Bronchial epithelial cell (primary cell): Measurements from ENCODE around the gene SYT13. TPM values are rescaled to one million over a fixed set of nuclear protein-coding genes. Genes with fewer than 3 reads are reported as not detected.

ENCODE experiments used
- DNase-seq: peaks from one replicate; pipeline ENCODE4 v3.0.0-alpha.2; 2010; ENCODE audit warnings: low read depth
- FAIRE-seq: peaks from 2 replicates; lab custom pipeline; 2011; peaks lifted over from hg19 to GRCh38; lab: Jason Lieb, UNC
- H3K27me3 ChIP-seq: 2 replicates; pipeline ENCODE4 v1.5.1; 2011; ENCODE audit warnings: low read length; ENCODE audit not compliant: control insufficient read depth, insufficient read depth
- H3K36me3 ChIP-seq: 2 replicates; pipeline ENCODE4 v1.5.1; 2011; ENCODE audit warnings: low read length; ENCODE audit not compliant: control insufficient read depth, insufficient read depth
- H3K4me3 ChIP-seq: 2 replicates; pipeline ENCODE4 v1.5.1; 2011; ENCODE audit warnings: mild to moderate bottlenecking, low read depth, low read length, control low read depth
- total RNA-seq: library from RNA; depleted of rRNA; stranded (reverse); fragments of >200 nt; gene quantifications from 2 replicates; pipeline ENCODE4 v1.2.1, GENCODE V29; 2014
- TF ChIP-seq, protein P1 (sequence below): IDR thresholded peaks from 2 replicates; pipeline ENCODE4 v1.5.1; 2011; ENCODE audit warnings: mild to moderate bottlenecking, moderate library complexity, low read length, control low read depth, inconsistent platforms; ENCODE audit not compliant: insufficient read depth, severe bottlenecking

The SYT13 gene
- total RNA-seq, 1 donor from 2014 or later: not detected

DNA sequence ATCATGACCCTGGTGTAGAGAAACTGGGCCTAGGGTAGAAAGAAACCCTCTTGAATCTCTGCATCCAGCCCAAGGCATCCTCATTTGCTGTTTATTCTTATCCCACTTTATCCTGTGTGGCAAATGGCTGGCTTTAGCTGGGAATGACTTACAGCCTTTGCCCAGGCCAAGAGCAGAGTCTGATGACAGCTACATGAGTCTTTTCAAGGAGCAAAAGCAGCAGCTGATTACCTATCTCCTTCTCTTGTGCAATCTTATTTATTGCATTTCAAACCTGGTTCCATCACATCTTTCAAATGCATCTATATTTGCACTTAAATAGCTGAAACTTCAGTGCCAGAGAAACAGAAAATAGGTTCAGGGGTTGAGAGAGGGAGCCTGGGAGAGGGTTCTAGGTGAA is 26.1 kb downstream of the SYT13 start:
- FAIRE-seq (no peak), DNase-seq (peak; percentile 61)
- Histone ChIP-seq H3K36me3 (no peaks in the 10 kb centered on the region), H3K4me3 (no peak overlapping the region), H3K27me3 (no peaks in the 10 kb centered on the region)
- TF ChIP-seq, protein P1, sequence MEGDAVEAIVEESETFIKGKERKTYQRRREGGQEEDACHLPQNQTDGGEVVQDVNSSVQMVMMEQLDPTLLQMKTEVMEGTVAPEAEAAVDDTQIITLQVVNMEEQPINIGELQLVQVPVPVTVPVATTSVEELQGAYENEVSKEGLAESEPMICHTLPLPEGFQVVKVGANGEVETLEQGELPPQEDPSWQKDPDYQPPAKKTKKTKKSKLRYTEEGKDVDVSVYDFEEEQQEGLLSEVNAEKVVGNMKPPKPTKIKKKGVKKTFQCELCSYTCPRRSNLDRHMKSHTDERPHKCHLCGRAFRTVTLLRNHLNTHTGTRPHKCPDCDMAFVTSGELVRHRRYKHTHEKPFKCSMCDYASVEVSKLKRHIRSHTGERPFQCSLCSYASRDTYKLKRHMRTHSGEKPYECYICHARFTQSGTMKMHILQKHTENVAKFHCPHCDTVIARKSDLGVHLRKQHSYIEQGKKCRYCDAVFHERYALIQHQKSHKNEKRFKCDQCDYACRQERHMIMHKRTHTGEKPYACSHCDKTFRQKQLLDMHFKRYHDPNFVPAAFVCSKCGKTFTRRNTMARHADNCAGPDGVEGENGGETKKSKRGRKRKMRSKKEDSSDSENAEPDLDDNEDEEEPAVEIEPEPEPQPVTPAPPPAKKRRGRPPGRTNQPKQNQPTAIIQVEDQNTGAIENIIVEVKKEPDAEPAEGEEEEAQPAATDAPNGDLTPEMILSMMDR: no peak

DNA sequence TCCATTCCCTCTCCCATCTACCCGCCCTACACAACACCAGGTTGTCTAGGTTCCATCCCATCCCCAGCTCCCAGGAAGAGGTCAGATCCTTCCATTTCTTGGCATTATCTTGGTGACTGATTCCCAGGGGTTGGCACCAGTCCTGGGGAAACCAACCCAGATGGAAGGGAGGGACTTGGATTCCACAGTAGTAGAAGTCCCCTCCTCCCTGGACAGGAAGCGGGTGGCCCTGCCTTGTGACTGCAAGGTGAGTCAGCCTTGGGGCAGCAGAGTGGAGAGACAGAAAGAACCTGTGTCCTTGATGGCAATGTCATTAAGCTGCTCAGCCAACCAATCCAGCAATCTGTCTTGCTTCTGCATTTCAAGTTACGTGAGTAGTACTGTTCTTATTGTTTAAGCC is 26.5 kb downstream of the SYT13 start:
- TF ChIP-seq, protein P1: no peak
- no peak overlapping the region for H3K4me3 ChIP-seq
- DNase-seq (peak; percentile 68), FAIRE-seq (peak; percentile 76)
- H3K36me3 ChIP-seq: no peaks in the 10 kb centered on the region
- H3K27me3 ChIP-seq: no peaks in the 10 kb centered on the region

DNA sequence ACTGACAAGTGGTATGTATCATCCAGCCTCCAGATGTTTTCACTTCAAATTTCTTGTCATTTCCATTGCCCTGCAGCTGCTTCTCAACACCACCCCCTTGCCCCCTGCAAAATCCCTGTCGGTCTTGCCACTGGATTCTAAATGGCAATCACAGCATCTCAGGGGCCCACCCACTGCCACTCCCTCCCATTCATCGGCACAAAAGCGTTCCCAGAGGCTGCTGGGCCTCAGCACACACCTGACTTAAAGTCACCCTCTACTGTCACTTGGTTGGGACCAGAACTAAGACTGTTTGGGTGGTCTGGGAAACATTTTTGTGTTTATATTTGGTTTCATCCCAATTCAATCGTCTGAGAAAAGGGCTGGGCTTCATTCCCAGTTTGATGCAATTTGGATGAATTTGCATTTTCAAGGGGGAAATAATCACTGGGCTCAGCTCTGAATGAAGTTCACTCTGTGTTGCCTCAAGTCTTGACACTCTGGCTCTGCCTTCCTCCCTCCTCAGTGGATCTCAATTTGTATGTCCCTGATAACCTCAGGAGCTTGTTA is 27.1 kb downstream of the SYT13 start:
- DNase-seq (no peak), FAIRE-seq (no peak)
- Histone ChIP-seq H3K4me3 (no peak overlapping the region), H3K27me3 (no peaks in the 10 kb centered on the region), H3K36me3 (no peaks in the 10 kb centered on the region)
- TF ChIP-seq, protein P1: no peak

DNA sequence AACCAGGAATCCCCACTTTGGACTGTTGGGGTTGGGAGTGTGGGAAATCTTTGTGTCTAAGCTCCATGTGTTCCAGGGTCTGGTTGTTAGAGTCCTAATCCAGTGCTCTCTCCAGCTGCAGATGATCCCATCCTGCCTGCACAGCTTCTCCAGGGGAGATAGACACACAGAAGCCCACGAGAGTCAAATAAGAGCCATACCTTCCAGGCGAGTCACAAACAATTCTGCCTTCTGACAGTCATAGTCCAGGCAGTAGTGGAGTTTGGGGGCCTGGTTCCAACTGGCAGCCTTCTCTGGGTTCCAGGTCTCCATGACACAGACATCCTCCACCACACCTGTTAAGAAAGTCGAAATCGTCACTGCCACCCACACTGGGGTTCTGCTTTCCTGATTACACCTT is 32.1 kb downstream of the SYT13 start:
- Histone ChIP-seq H3K36me3 (no peaks in the 10 kb centered on the region), H3K4me3 (no peak overlapping the region), H3K27me3 (no peaks in the 10 kb centered on the region)
- TF ChIP-seq, protein P1: no peak
- no peak for DNase-seq
- FAIRE-seq: no peak

DNA sequence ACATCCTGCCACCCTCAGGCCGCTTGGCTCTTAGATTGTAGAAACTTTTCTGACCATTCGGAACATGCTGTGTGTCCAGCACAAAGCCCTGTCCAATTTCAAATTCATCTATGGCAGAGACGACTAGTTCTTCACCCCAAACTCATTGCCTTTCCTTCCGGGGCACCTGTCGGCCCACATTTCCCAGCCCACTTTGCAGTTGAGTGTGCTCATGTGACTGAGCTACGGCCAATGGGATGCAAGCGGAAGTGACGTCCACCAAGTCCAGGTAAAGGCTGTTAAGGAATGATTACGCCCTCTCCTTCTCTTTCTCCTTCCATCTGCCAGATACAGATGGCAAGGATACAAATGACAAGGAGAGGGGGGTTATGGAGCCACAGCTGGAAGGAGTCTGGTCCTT is 32.5 kb downstream of the SYT13 start:
- H3K4me3 ChIP-seq: no peak overlapping the region
- no peaks in the 10 kb centered on the region for H3K36me3 ChIP-seq
- FAIRE-seq (no peak), DNase-seq (no peak)
- TF ChIP-seq, protein P1: no peak
- H3K27me3 ChIP-seq: no peaks in the 10 kb centered on the region

DNA sequence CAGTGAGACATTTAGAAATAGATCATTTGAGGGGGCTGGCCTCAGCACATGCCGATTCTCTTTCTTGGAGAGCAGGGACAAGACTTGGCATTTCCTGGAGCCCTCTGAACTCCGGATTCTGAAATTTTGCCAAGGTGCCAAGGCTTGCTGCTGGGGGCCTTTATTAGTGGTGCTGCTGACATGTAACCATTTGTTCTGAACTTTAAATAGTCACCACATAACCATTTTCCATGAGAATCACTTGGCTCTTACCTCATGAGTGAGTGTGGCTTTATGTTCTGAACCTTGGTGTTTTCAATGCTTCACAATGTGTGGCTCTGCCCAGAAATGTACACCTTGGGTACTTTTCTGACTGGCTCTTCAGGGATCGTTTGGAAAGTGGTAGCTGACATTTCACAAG is 33.3 kb downstream of the SYT13 start:
- TF ChIP-seq, protein P1: no peak
- H3K36me3 ChIP-seq: no peaks in the 10 kb centered on the region
- no peak for DNase-seq
- FAIRE-seq: peak; percentile 36
- no peaks in the 10 kb centered on the region for H3K27me3 ChIP-seq
- no peak overlapping the region for H3K4me3 ChIP-seq
